GM18951 (cell line): ENCODE measurements around the gene RTP1.
"Not testable (repeated sequence)": the region's sequence is repeated elsewhere in the genome, so short reads cannot be mapped to it uniquely, and the experiment has no call there.

Experiments used
- POLR2A ChIP-seq: IDR thresholded peaks from 4 replicates; pipeline ENCODE4 v1.6.1; 2011; ENCODE audit warnings: mild to moderate bottlenecking; ENCODE audit not compliant: insufficient read length, insufficient read depth; ENCODE audit errors: extremely low read depth
- in situ Hi-C: fragments of 300-500 bp; cut with MboI; formaldehyde crosslinking; loops from one replicate; pipeline ENCODE4 v1.12.0; 2022; ENCODE audit warnings: low sequenced_read_pairs, mixed read lengths, inconsistent platforms; ENCODE audit not compliant: unreplicated experiment

The RTP1 gene

DNA sequence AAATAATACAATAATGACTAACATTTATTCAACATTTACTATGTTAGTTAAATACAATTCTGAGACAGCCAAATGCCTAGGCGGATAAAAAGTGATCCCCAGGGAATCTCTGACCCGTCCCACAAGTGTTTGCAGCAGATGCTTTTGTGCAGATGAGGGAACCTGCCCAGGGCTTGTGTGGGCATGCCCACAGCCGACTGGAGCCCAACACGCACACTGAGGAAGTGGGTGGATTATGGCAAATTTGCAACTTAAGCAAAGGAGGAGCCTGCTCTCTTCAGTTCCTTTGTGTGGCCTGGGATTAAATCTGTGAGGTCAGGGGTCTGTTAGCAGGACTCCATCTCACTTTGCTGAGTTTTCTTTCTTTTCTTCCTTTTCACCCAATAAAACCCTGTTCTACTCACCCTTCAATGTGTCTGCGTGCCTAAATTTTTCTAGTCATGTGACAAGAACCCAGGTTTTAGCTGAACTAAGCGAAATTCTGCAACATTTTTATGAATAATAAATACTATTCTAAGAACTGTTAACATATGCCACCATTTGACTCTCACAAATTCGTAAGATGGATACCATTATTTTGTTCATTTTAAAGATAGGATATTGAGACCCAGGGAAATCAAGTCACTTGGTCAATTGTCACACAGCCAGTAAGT lies 13.9 kb upstream of the RTP1 start:
- in situ Hi-C loops: no loop called here

DNA sequence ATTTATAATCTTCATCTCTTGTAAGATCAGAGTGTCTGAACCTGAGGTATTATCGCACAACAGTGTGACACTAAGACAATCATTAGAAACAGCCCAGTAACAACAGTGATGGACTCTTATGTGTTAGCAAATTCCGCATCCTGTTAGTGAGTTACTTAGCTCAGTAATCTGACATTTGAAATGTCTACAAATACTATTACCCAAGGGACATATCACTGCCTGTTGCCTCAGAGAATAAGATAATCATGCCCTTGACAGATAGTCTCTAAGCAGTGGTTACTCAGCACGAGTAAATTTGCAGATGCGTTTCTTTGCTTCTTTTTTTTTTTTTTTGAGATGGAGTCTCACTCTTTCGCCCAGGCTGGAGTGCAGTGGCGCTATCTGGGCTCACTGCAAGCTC lies 13.4 kb upstream of the RTP1 start:
- in situ Hi-C loops: no loop called here
- TF ChIP-seq POLR2A: no peak

More for the DNA sequence above, 13.9 kb upstream of the RTP1 start:
- TF ChIP-seq POLR2A: peak; percentile 22

GRCh38 chr3:187185759-187186158 lies 11.5 kb upstream of the RTP1 start:
- in situ Hi-C loops: no loop called here
- TF ChIP-seq POLR2A: no peak

DNA sequence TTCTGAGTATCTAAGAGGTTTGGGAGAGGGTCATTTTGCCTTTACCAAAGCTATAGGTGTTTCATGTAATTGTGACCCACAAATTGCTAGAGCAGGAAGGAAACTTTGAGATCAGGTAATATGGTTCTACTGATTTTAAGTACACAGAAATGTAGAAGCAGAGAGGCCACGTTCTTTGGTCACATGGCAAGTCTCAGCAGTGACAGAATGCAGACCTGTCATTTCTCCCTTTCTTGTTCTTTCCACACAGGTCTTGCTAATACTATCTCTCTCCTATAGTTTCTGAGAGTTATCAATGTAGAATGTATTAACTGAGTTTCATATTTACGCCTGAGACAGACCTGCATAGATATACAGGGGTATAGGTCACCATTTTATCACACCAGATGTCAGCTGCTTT lies 10.9 kb upstream of the RTP1 start:
- TF ChIP-seq POLR2A: no peak

DNA sequence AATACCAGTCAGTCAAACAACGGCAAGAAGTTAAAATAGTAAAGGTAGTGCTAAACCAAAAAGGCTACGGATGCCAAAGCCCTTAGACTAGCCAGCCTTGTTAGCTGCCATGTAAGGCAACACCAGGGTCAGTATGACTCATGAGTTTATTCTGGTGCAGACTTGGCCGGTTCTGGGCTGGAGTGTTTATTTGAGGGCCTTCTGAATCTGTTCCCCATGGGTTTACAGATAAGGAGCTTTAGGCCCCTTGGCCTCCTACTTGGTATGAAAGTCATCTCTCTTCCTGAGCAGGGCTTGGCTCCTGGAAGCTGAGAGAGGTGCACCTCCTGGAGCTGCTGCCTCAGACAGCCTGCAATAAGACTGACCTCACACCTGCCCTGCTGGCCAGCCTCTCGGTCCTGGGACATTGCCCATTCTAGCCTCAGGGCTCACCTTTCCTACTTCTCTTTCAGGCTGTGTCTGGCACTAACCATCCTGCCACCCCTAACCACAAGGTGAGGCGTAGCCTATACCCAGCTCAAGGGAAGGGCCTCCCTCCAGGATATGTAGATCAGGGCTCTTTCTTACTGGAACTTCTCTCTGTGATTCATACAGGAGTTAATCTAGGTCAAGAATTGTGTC lies 10.4 kb upstream of the RTP1 start:
- in situ Hi-C loops: no loop called here
- no peak for TF ChIP-seq POLR2A

More for the DNA sequence above, 10.9 kb upstream of the RTP1 start:
- in situ Hi-C loops: no loop called here

- in situ Hi-C loops: no loop called here
- TF ChIP-seq POLR2A: no peak
Observed at GRCh38 chr3:187188931-187189330, 8.4 kb upstream of the RTP1 start.

DNA sequence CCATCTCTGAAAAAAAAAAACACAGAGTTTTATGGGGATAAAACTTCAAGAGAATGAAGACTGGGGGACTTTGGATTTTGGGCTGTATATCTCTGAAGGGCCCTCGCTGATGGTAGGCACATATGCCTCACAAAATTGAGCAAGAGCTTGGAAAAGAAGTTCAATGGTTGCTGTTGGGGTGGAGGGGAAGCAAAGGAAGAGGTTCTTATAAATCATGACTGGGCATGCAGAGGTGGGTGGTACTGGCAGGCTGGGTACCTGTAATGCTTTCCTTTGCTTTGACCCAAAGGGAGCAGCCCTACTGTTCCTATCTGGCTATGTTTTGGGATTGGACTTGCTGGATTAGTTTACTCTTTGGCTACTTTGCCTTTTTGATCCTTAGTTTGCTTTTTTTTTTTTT lies 6.0 kb upstream of the RTP1 start:
- in situ Hi-C loops: no loop called here
- no peak for TF ChIP-seq POLR2A

DNA sequence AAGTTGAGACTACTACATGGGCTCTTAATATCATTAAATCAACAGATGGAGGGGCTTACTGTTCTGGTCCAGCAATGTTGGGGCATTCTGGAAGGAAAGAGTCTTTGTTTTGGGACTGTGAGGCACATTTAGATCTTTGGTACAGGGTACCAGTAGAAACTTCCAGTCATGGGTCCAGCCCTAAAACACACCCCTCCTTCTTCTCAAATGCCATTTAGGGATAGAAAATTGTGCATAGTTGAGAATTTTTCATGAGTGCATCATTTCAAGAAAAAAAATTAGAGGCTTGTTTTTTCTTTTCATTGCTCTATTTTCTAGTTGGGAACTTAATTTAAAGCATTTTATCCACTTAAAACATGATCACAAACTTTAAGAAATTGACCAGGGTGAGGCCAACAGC lies 4.1 kb upstream of the RTP1 start:
- TF ChIP-seq POLR2A: no peak
- in situ Hi-C loops: no loop called here

DNA sequence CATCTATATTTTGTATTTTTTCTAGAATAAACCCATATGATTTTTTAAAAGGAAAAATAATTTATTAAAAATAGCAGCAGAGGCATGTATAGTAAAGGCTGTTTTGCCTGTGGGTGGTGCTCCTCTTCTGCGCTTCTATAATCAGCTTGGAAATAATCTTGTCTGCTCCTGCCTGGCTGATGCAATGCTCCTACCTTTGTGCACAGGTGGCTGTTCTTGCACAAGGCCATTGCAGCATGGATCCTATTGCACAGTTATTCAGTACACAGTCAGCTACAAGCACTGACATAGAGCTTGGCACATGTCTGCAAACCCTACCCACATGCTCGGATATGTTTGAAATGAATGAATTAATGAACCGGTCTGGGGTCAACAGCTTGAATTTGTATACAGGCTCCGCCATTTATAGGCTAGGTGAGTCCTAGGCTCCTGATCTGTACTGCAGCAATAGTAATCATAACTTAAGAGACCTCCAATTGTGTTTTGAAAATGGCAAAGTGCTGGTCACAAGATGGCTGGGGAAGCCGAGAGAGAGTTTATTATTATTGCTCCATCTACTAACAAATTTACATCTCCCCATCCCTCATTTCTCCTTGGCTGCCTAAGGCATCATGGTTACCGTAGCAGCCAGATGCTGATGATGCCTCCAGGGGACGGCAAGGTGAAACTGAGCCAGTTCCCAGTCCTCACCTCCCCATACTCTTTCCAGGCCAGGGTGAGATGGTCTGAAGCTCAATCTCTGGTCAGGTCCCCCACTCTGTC lies 532 bp upstream of the RTP1 start:
- no peak for TF ChIP-seq POLR2A
- in situ Hi-C loops: no loop called here

GRCh38 chr3:187198490-187198889 lies 1.2 kb downstream of the RTP1 start:
- no peak for TF ChIP-seq POLR2A
- in situ Hi-C loops: no loop called here

DNA sequence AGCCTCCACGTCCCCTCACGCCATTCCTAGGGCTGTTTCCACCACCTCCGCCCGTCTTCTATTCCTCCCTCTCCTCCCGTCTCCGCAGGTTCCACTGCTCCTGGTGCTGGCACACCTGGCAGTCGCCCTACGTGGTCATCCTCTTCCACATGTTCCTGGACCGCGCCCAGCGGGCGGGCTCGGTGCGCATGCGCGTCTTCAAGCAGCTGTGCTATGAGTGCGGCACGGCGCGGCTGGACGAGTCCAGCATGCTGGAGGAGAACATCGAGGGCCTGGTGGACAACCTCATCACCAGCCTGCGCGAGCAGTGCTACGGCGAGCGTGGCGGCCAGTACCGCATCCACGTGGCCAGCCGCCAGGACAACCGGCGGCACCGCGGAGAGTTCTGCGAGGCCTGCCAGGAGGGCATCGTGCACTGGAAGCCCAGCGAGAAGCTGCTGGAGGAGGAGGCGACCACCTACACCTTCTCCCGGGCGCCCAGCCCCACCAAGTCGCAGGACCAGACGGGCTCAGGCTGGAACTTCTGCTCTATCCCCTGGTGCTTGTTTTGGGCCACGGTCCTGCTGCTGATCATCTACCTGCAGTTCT lies 2.3 kb downstream of the RTP1 start:
- in situ Hi-C loops: not testable (repeated sequence)

DNA sequence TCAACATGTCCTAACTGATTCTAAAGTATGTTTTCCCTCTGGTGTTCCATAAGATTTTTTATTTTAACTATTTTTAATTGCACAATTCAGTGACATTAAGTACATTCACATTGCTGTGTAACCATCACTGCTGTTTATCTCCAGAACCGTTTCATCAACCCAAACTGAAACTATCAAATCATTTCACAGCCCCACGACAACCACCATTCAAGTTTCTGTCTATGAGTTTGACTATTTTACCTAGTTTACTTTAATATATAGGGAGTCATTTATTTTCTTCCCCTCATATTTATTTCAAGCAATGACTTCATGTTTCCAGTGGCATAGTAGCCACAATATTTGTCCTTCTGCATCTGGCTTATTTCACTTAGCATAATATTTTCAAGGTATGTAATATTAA lies 8.4 kb downstream of the RTP1 start:
- no peak for TF ChIP-seq POLR2A
- in situ Hi-C loops: no loop called here

DNA sequence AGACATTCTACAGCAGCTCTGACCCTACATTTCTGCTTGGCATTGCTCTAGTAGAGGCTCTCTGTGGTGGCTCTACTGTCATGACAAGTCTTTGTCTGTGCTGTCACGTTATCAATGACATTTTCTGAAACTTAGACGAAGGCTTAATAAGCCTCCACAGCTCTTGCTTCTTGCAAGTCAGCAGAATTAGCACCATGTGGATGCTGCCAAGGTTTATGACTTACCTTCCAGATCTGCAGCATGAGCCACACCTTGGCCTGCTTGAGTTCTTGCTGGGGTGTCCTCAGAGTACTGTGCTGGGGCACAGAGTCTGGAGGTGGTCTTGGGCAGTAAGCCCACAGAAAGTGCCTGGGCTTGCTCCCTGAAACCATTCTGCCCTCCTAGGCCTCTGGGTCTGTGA lies 9.8 kb downstream of the RTP1 start:
- in situ Hi-C loops: no loop called here

GRCh38 chr3:187207624-187208023 lies 10.3 kb downstream of the RTP1 start:
- in situ Hi-C loops: no loop called here
- no peak for TF ChIP-seq POLR2A

More for the DNA sequence above, 9.8 kb downstream of the RTP1 start:
- no peak for TF ChIP-seq POLR2A

DNA sequence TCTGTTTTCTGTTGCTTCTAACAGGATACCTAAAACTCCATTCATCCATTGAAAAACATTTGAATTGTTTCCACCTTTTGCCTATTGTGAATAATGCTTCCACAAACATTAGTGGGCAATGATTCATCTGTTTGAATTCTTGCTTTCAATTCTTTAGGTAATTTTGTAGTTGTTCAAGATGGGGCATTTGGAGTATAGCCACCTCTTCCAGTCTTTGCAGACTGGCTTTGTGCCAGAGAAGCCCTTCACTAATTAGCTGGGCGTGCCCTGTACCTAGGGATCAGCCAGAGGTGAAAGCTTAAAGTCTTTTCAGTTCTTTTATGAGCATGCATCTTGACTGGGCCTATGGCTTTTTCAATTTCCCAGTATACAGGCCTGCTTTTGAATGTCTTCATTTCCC lies 10.9 kb downstream of the RTP1 start:
- TF ChIP-seq POLR2A: no peak
- in situ Hi-C loops: no loop called here
